ENCODE data around the gene NDC1.
"Not testable (repeated sequence)": the region's sequence is repeated elsewhere in the genome, so short reads cannot be mapped to it uniquely, and the experiment has no call there.

Gene NDC1, protein sequence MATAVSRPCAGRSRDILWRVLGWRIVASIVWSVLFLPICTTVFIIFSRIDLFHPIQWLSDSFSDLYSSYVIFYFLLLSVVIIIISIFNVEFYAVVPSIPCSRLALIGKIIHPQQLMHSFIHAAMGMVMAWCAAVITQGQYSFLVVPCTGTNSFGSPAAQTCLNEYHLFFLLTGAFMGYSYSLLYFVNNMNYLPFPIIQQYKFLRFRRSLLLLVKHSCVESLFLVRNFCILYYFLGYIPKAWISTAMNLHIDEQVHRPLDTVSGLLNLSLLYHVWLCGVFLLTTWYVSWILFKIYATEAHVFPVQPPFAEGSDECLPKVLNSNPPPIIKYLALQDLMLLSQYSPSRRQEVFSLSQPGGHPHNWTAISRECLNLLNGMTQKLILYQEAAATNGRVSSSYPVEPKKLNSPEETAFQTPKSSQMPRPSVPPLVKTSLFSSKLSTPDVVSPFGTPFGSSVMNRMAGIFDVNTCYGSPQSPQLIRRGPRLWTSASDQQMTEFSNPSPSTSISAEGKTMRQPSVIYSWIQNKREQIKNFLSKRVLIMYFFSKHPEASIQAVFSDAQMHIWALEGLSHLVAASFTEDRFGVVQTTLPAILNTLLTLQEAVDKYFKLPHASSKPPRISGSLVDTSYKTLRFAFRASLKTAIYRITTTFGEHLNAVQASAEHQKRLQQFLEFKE

DNA sequence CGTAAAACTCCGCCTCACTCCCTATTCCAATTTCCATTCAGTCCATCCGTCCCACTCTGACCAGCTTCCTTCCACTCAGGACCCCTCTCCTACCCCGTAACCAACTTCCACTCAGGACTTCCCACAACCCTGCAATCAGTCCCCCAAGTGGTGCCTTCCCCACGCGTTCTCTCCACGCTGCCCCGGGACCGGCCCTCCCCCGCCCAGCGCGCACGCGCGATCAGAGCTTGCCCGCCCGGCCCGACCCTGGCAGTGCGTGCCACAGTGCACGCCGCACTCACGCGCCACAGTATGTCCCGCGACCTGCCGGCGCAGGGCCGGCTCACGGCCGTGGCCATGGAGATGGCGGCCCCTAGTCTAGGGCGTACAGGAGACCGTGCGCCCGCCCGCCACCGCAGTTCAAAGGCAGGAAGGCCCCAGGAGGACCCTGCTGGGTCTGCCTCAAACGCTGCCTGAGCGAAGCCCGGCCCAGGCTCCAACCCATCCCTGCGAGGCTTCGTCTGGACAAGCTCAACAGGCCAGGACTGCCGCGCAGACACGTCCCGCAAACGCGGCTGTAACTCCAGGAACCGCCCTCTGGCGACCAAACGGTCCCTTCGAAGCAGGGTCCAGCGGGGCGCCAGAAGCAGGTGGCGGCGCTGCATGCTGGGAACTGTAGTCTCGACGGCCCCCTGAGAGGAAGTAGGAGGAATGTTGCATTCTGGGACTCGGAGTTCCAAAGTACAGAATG, at the start of gene NDC1:
NDC1 (minus strand) TSS at position 373 of the 730 bp plus-strand sequence; CDS start at position 338, 35 bp downstream.
- peak; percentile 80 for DNase-seq

GRCh38 chr1:53883600-53883999, 45.5 kb upstream of the NDC1 start:
- not testable (repeated sequence) for DNase-seq

DNA sequence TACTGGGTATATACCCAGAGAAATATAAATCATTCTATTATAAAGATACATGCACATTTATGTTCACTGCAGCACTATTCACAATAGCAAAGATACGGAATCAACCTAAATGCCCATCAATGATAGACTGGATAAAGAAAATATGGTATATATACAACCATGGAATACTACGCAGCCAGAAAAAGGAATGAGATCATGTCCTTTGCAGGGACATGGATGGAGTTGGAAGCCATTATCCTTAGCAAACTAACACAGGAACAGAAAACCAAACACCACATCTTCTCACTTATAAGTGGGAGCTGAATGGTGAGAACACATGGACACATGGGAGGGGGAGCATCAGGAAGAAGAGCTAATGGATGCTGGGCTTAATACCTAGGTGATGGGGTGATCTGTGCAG, 43.8 kb upstream of the NDC1 start:
- not testable (repeated sequence) for DNase-seq

GRCh38 chr1:53878492-53879105, 40.5 kb upstream of the NDC1 start:
- DNase-seq = no peak

GRCh38 chr1:53875150-53875549, 37.1 kb upstream of the NDC1 start:
- DNase-seq = not testable (repeated sequence)

DNA sequence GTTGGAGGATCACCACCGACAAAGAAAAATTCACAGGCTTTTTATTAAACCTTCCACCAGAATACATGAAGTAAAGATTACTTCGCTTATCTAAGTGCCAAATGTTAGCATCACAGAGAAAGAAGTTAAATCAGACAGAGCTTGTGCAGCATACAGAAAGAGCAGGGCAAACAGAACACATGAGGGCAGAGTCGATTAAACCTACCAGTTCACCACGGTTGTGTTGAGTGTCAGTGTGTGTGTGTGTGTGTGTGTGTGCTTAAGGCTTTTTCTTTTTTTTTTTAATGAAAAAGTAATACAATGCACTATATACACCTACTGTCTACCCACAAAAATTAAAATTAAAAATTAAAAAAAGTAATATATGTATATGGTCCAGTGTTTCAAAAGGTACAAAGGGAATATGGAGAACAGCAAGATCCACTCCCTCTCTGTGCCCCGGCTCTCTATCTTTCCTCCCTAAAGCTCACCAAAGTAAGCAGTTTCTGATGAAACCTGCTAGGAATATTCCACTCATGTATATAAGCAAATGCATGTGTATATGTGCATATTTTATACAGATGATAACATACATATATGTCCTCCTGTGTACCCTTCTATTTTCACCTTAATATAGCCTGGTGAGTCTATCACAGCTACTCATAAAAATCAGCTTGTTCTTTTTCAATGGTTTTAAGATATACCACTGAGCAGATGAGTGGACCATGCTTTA, 33.8 kb upstream of the NDC1 start:
- DNase-seq = no peak

GRCh38 chr1:53871221-53871620, 33.1 kb upstream of the NDC1 start:
- DNase-seq = no peak

DNA sequence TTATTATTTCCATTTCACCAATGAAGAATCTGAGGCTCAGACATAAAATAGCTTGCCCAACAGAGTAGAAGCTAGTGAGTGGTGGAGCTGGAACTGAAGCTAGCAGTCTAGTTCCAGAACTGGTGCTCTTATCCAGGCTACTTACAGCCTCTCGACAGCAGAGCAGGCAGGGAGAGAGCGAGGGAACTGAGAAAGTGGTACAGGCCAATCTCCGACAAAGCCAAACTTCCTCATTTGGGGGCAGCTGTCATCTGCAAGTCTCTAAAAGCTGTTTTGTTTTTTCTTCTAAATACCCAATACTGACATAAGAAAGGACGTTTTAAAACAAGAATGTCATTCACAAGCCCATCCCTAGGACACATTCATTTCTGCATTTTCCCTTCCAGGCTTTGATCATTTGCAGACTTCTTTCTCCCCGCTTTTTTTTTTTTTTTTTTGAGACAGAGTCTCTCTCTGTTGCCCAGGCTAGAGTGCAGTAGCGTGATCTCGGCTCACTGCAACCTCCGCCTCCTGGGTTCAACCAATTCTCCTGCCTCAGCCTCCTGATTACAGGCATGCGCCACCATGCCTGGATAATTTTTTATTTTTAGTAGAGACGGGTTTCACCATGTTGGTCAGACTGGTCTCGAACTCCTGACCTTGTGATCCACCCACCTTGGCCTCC, 31.5 kb upstream of the NDC1 start:
- no peak for DNase-seq

- DNase-seq = no peak
Measured at GRCh38 chr1:53868565-53868964, 30.5 kb upstream of the NDC1 start.

DNA sequence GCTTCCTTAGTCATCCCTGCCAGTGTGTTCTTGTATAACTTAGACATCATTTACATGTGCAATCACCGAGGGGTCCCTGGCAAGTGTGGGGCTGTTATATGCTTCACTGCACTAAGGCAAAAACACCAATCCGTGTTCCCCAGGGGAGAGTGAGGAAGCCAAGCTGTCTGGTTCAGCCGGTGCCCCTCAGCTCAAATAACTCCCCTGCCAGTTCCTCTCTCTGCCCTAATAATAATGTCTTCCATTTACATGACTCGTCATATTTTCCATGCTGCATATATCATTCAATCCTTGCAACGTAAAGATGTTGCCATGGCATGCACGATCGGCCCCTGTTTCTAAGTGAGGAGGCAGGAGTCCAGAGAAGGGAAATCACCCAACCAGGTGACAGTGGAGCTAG, 24.4 kb upstream of the NDC1 start:
- DNase-seq = no peak

DNA sequence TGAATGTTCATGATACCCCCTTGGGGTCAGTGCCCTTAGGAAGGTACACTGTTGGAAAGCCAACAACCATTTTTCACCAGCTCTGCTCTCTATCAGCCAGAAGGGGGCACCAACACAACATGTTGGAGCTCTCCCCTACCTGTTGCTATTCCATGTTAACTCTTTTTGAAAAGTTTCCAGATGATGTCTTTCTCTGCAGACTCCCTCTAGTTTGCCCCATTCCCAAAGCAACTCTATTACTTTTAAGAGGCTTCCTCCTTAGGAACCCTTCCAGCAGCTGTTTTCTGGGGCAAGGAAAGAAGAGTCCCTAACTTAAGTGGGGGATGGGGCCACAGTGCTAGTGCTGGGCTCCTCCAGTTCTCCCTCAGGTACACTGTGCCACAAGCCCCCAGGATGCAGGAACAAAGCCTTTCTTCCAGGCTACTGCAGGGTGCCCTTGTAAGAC, 22.9 kb upstream of the NDC1 start:
- DNase-seq = peak; percentile 23

GRCh38 chr1:53851571-53852285, 13.6 kb upstream of the NDC1 start:
- no peak for DNase-seq

GRCh38 chr1:53850082-53850673, 12.1 kb upstream of the NDC1 start:
- DNase-seq = no peak

DNA sequence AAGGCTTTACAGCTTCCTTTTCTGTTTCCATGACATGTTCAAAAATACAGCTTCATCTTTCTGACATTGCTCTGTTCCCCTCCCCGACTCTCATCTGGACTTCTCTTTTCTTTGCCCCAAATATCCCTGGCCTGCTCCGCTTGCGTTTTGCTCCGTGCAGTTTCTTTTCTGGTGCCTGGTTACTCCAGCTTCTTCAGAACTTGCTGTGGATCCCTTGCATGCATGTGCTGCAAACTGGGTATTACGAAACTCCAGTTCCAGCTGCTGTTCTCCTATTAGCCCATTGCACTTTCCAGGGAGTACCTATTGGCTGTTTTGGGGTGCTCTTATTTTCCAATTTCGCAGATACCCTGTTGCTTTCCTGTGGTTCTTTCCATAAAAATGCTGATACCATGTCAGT, 9.9 kb upstream of the NDC1 start:
- DNase-seq = no peak

GRCh38 chr1:53842347-53842746, 4.3 kb upstream of the NDC1 start:
- no peak for DNase-seq

- DNase-seq = no peak
Measured at GRCh38 chr1:53838654-53838974, 518 bp upstream of the NDC1 start.

- no peak for DNase-seq
Measured at GRCh38 chr1:53837646-53837923, 511 bp downstream of the NDC1 start.

DNA sequence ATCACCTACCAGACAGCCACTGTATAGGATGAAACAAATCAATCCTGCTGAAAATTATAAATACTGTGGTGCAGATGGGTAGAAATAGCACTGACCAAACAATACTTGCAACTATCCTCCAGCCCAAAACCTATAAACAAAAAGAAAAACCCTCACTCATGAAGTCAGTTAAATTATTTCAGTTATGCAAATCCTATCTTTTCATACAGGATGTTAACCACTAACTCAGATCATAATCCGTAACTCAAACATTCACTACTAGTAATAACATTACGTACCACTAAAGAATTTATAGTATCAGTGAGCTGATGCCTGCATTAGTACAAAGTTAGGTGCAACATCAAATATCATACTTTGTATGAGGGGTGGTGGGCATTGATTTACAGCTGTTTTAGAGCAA, 2.6 kb downstream of the NDC1 start:
- DNase-seq = no peak

- no peak for DNase-seq
Measured at GRCh38 chr1:53834776-53835175, 3.3 kb downstream of the NDC1 start.

- no peak for DNase-seq
Measured at GRCh38 chr1:53833393-53833792, 4.7 kb downstream of the NDC1 start.

GRCh38 chr1:53826367-53826766, 11.7 kb downstream of the NDC1 start:
- DNase-seq = no peak
